HG03575 (cell line): ENCODE results near the gene CYP2S1.
"Not testable (repeated sequence)": the region's sequence is repeated elsewhere in the genome, so short reads cannot be mapped to it uniquely, and the experiment has no call there.

Experiments used
- ATAC-seq: cut with Tn5 transposase; IDR thresholded peaks from one replicate; pipeline ENCODE4 v1.9.1; 2021; ENCODE audit not compliant: unreplicated experiment, insufficient number of reproducible peaks, low FRiP score; ENCODE audit errors: extremely low read depth

Gene CYP2S1

GRCh38 chr19:41222240-41222639 lies 29.2 kb downstream of the CYP2S1 start:
- no peak for ATAC-seq

- no peak for ATAC-seq
These were observed 30.6 kb downstream of the CYP2S1 start for GRCh38 chr19:41223431-41224234.

GRCh38 chr19:41224632-41225031 lies 31.6 kb downstream of the CYP2S1 start:
- ATAC-seq: no peak

- ATAC-seq: no peak
These were observed 32.4 kb downstream of the CYP2S1 start for GRCh38 chr19:41225238-41226052.

- no peak for ATAC-seq
These were observed 33.2 kb downstream of the CYP2S1 start for GRCh38 chr19:41226053-41226873.

GRCh38 chr19:41226874-41227390 lies 33.9 kb downstream of the CYP2S1 start:
- ATAC-seq: no peak

GRCh38 chr19:41228486-41228885 lies 35.5 kb downstream of the CYP2S1 start:
- ATAC-seq: no peak

GRCh38 chr19:41229338-41229737 lies 36.3 kb downstream of the CYP2S1 start:
- not testable (repeated sequence) for ATAC-seq

GRCh38 chr19:41230067-41230857 lies 37.2 kb downstream of the CYP2S1 start:
- no peak for ATAC-seq

GRCh38 chr19:41232686-41233085 lies 39.7 kb downstream of the CYP2S1 start:
- ATAC-seq: no peak

- ATAC-seq: no peak
These were observed 40.8 kb downstream of the CYP2S1 start for GRCh38 chr19:41233748-41234240.

- ATAC-seq: no peak
These were observed 41.6 kb downstream of the CYP2S1 start for GRCh38 chr19:41234512-41235168.

- ATAC-seq: no peak
These were observed 42.5 kb downstream of the CYP2S1 start for GRCh38 chr19:41235480-41235879.

- no peak for ATAC-seq
These were observed 45.2 kb downstream of the CYP2S1 start for GRCh38 chr19:41238244-41238643.

- no peak for ATAC-seq
These were observed 46.3 kb downstream of the CYP2S1 start for GRCh38 chr19:41239363-41239762.

GRCh38 chr19:41239961-41240574 lies 47.0 kb downstream of the CYP2S1 start:
- ATAC-seq: no peak

- ATAC-seq: no peak
These were observed 48.8 kb downstream of the CYP2S1 start for GRCh38 chr19:41241859-41242258.
